Measurements from ENCODE around the gene INSRR.

- TF ChIP-seq, protein P1, sequence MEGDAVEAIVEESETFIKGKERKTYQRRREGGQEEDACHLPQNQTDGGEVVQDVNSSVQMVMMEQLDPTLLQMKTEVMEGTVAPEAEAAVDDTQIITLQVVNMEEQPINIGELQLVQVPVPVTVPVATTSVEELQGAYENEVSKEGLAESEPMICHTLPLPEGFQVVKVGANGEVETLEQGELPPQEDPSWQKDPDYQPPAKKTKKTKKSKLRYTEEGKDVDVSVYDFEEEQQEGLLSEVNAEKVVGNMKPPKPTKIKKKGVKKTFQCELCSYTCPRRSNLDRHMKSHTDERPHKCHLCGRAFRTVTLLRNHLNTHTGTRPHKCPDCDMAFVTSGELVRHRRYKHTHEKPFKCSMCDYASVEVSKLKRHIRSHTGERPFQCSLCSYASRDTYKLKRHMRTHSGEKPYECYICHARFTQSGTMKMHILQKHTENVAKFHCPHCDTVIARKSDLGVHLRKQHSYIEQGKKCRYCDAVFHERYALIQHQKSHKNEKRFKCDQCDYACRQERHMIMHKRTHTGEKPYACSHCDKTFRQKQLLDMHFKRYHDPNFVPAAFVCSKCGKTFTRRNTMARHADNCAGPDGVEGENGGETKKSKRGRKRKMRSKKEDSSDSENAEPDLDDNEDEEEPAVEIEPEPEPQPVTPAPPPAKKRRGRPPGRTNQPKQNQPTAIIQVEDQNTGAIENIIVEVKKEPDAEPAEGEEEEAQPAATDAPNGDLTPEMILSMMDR (IDR thresholded peaks at IDR 0.05; ENCODE audit: borderline replicate concordance, extremely low read depth, low read length, poor library complexity, severe bottlenecking), result no peak
- no peak for TF ChIP-seq EZH2 (IDR thresholded peaks at IDR 0.05; ENCODE audit: borderline replicate concordance, low read depth, low read length, severe bottlenecking)
Observed at GRCh38 chr1:156875341-156875615, 16.4 kb upstream of the INSRR start.

Measured in DND-41 (cell line).